Fibroblast of the aortic adventitia (primary cell): ENCODE data around the gene LYRM4. TPM values are rescaled to one million over a fixed set of nuclear protein-coding genes. Genes with fewer than 3 reads are reported as not detected.

ENCODE experiments used
- DNase-seq: peaks from one replicate; pipeline ENCODE4 v3.0.0-alpha.2; 2010; ENCODE audit warnings: low read depth
- H3K4me3 ChIP-seq: 2 replicates; pipeline ENCODE4 v1.5.1; 2011; ENCODE audit warnings: low read depth, mild to moderate bottlenecking, control low read depth, low read length, moderate library complexity
- CTCF ChIP-seq: IDR thresholded peaks from 2 replicates; pipeline ENCODE4 v1.5.1; 2011; ENCODE audit warnings: mild to moderate bottlenecking, low read length, control low read depth, inconsistent platforms; ENCODE audit not compliant: insufficient read depth
- total RNA-seq: library from RNA; depleted of rRNA; stranded (reverse); fragments of >200 nt; gene quantifications from 2 replicates; pipeline ENCODE4 v1.2.3, GENCODE V29; 2012; ENCODE audit warnings: low replicate concordance

Gene LYRM4
- total RNA-seq, 1 donor, result 21.2 TPM

GRCh38 chr6:5237805-5238204 lies 22.9 kb downstream of the LYRM4 start:
- no peak for DNase-seq
- TF ChIP-seq CTCF, result no peak

GRCh38 chr6:5235830-5236229 lies 24.9 kb downstream of the LYRM4 start:
- DNase-seq, result no peak
- no peak for TF ChIP-seq CTCF
- no peak overlapping the region for H3K4me3 ChIP-seq

More at GRCh38 chr6:5237805-5238204, 22.9 kb downstream of the LYRM4 start:
- H3K4me3 ChIP-seq, result no peak overlapping the region

GRCh38 chr6:5234874-5235273 lies 25.9 kb downstream of the LYRM4 start:
- no peak overlapping the region for H3K4me3 ChIP-seq
- no peak for DNase-seq
- no peak for TF ChIP-seq CTCF

- H3K4me3 ChIP-seq, result no peak overlapping the region
- TF ChIP-seq CTCF, result no peak
- no peak for DNase-seq
Measured at GRCh38 chr6:5231289-5231688, 29.5 kb downstream of the LYRM4 start.

- no peak for DNase-seq
- H3K4me3 ChIP-seq, result no peak overlapping the region
- no peak for TF ChIP-seq CTCF
Measured at GRCh38 chr6:5230081-5230480, 30.7 kb downstream of the LYRM4 start.

GRCh38 chr6:5229356-5229755 lies 31.4 kb downstream of the LYRM4 start:
- TF ChIP-seq CTCF, result no peak
- no peak overlapping the region for H3K4me3 ChIP-seq
- DNase-seq, result no peak

GRCh38 chr6:5223309-5223708 lies 37.4 kb downstream of the LYRM4 start:
- DNase-seq, result no peak
- no peak overlapping the region for H3K4me3 ChIP-seq
- TF ChIP-seq CTCF, result no peak
